HG02798 (cell line): Measurements from ENCODE around the gene OPRL1.
"Not testable (repeated sequence)": the region's sequence is repeated elsewhere in the genome, so short reads cannot be mapped to it uniquely, and the experiment has no call there.

Experiments used
- ATAC-seq: cut with Tn5 transposase; IDR thresholded peaks from one replicate; pipeline ENCODE4 v1.9.1; 2021; ENCODE audit warnings: mild to moderate bottlenecking; ENCODE audit not compliant: unreplicated experiment, poor library complexity

Gene OPRL1

DNA sequence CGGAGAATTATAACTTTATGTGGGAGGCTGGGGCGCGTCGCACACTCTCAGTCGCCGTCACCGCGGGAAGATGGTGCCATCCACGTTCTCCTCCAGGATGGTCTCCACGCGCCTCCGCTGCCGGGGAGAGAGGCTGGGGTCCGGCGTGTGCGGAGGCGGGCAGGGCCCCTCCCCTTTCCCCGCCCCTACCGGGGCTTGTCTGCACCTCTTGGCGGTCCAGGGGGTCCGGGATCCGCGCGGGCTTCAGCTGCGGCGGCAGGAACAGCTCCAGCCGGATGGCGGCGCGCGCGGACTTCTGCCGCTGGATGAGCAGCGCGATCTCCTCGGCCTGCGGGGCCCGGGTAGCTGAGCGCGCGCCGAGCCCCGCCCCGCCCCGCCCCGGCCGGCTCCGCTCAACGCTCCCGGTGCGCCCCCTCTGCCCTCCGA lies 3.5 kb downstream of the OPRL1 start:
- ATAC-seq = no peak

- no peak for ATAC-seq
Observed at GRCh38 chr20:64083804-64084684, 4.2 kb downstream of the OPRL1 start, which contains the start of gene LKAAEAR1. LKAAEAR1 (minus strand) TSS chr20:64084398; CDS start chr20:64084219, 179 bp downstream.

- ATAC-seq = no peak
Observed at GRCh38 chr20:64084685-64085152, 4.8 kb downstream of the OPRL1 start.

DNA sequence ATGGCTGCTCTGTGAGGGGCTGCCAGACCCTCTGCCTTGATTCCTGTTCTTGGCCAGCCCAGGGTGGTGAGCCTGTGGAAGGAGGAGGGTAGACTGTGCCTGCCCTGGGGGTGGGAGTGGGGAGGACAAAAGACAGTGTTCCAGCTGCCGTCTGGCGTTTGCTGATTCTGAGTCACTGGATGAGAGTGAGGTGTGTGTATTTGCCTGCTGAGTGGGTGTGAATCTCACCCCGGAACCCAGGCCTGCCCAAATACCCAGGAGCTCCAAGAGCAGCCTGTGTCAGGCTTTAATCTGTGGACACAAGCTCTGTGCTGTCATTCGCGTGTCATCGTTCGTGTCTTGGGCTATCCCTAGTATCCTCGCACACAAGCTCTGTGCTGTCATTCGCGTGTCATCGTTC lies 6.9 kb downstream of the OPRL1 start:
- no peak for ATAC-seq

DNA sequence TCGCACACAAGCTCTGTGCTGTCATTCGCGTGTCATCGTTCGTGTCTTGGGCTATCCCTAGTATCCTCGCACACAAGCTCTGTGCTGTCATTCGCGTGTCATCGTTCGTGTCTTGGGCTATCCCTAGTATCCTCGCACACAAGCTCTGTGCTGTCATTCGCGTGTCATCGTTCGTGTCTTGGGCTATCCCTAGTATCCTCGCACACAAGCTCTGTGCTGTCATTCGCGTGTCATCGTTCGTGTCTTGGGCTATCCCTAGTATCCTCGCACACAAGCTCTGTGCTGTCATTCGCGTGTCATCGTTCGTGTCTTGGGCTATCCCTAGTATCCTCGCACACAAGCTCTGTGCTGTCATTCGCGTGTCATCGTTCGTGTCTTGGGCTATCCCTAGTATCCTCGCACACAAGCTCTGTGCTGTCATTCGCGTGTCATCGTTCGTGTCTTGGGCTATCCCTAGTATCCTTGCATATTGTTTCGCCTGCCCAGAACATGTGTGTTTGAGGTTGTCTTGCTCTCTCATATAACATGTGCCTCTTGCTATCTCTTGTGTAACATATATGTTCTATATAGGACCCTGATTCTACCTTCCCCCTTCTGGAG lies 7.4 kb downstream of the OPRL1 start:
- not testable (repeated sequence) for ATAC-seq

DNA sequence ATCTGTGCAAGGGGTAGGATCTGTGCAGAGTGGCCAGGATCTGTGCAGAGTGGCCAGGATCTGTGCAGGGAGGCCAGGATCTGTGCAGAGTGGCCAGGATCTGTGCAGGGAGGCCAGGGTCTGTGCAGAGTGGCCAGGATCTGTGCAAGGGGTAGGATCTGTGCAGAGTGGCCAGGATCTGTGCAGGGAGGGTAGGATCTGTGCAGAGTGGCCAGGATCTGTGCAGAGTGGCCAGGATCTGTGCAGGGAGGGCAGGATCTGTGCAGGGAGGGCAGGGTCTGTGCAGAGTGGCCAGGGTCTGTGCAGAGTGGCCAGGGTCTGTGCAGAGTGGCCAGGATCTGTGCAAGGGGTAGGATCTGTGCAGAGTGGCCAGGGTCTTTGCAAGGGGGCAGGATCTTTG lies 8.7 kb downstream of the OPRL1 start:
- ATAC-seq = not testable (repeated sequence)

DNA sequence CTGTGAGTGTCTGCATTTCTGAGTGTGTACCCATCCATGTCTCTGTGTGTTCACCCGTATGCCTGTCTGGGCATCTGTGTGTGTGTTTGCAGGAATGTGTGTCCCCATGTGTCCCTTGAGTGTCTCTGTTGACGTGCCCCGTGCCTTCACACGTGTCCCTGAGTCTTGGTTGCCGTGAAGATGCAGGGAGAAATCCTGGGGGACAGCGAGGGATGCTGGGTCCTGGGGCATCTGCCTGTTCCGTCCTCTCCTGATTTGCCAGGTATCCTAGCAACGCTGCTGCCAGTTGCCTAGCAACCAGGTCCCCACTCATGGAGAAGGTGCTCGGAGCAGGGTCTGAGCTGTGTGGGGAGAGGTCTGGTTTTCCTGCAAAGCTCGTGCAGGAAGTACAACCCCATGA lies 10.3 kb downstream of the OPRL1 start:
- ATAC-seq = no peak

DNA sequence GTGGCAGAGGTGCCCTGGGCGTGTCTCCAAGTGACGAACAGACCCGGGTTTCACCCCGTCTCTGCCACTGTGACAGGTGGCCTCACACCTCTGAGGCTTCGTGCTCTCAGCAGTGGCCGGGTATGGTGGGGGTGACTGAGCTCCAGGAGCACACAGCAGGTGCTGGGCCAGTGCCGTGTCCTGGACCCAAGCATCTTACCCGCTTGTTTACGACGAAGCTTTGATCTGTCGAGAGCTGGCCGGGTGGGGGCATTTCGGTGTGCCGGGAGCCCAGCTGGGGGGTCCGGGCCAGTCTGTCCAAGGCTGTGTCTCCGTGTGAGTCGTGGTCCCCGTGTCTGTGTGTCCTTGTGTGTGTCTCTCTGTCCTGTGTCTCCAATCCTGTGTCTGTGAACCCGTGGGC lies 11.5 kb downstream of the OPRL1 start:
- ATAC-seq = no peak

GRCh38 chr20:64091770-64092169 lies 11.9 kb downstream of the OPRL1 start:
- ATAC-seq = no peak

GRCh38 chr20:64092258-64093012 lies 12.6 kb downstream of the OPRL1 start:
- ATAC-seq = no peak

DNA sequence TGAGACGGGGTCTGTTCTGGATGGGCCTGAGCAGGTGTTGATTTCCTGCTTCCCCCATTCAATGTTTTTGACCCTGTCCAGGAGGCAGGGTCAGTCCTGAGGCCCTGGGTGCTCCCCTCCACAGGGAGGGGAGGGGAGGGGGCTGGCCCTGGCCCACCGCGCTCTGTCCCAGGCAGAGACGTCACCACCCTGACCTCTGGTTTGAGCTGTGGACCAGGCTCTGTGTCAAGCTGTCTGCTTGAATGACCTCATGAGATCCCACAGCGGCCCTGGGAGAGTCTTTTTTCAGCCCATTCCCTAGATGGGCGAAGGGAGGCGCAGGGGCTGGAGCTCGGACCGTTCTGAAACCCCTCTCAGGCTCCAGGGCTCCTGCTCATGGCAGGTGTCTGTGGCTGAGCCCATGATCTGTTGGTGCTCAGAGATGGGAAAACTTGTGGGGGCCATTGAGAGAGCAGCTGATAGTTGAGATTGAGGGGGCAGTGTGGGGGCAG lies 13.2 kb downstream of the OPRL1 start:
- ATAC-seq = no peak

DNA sequence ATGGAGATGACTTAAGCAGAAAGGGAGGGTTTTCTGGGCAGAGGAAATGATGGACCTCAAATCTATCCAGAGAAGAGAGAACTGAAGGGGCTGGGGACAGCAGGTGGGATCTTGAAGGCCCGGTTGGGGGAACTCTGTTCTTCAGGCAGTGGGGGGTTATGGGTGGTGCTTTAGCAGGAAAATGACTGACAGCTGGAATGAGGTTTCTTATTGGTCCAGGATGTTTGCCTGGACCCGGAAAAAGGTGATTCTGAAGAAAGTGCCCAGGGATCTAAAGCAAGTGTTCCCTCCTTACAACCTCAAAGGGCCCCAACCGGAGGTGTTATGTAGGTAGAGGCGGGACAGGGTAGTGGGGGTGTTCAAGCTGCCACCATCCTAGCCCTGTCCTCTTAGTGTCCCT lies 15.6 kb downstream of the OPRL1 start:
- no peak for ATAC-seq

DNA sequence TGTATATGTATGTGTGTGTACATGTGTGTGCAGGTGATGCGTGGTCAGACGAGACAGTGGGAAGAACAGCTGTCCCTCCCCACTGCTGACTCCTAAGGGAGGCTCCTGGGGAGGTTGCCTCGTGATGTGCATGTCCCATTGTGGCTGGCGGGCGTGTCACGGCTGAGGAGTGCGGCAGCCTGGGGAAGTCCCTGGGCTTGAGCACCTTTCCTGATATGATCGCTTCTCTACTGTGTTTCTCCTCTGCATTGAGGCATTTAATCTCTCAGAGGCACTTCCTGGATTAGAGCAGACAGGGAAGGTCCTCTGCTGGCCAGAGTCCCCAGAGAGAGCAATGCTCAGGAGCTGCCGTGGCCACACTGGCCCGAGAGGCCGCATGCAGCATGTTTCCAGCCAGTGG lies 16.0 kb downstream of the OPRL1 start:
- no peak for ATAC-seq

DNA sequence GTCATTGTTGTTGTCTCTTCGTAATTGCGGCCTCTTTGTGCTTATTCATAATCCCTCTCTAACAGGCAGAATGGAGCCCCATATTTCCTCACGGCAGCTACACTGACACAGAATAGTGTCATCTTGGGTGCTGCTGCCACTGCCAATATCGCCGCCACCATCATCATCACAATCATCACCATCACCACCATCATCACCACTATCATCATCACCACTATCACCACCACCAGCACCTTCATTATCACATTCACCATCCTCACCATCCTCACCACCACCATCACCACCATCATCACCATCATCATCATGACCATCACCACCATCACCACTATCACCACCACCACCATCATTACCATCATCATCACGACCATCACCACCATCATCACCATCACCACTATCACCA lies 16.7 kb downstream of the OPRL1 start:
- no peak for ATAC-seq

DNA sequence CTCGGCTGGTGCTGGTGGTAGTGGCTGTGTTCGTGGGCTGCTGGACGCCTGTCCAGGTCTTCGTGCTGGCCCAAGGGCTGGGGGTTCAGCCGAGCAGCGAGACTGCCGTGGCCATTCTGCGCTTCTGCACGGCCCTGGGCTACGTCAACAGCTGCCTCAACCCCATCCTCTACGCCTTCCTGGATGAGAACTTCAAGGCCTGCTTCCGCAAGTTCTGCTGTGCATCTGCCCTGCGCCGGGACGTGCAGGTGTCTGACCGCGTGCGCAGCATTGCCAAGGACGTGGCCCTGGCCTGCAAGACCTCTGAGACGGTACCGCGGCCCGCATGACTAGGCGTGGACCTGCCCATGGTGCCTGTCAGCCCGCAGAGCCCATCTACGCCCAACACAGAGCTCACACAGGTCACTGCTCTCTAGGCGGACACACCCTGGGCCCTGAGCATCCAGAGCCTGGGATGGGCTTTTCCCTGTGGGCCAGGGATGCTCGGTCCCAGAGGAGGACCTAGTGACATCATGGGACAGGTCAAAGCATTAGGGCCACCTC lies 18.7 kb downstream of the OPRL1 start:
- no peak for ATAC-seq

DNA sequence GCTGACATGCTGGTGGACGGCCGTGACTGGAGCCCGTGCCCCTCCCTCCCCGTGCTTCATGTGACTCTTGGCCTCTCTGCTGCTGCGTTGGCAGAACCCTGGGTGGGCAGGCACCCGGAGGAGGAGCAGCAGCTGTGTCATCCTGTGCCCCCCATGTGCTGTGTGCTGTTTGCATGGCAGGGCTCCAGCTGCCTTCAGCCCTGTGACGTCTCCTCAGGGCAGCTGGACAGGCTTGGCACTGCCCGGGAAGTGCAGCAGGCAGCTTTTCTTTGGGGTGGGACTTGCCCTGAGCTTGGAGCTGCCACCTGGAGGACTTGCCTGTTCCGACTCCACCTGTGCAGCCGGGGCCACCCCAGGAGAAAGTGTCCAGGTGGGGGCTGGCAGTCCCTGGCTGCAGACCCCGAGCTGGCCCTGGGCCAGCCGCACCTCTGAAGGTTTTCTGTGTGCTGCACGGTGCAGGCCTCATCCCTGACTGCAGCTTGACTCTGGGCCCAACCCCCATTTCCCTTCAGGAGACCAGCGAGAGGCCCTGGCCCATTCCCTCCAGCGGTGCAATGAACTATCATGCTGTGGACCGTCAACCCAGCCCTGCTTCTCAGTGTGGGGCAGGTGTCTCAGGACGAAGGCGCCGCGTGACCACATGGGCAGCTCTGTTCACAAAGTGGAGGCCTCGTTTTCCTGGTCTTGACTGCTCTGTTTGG lies 19.4 kb downstream of the OPRL1 start:
- ATAC-seq = no peak

- no peak for ATAC-seq
Observed at GRCh38 chr20:64099880-64100565, 20.1 kb downstream of the OPRL1 start.

DNA sequence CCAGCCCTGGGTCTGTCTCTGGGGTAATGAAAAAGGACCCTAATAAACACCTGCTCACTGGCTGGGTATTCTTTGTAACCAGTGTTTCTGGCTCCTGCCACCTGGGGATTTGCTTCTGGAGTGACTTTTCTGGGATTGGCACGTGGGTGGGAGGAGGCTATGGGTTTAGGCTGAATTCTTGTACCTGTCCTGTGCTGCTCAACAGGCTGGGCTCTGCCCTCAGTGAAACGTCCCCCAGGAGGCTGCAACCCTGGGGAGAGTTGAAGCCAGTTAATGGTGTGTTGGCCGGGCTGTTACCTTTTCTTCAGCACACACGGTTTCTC lies 20.6 kb downstream of the OPRL1 start:
- ATAC-seq = no peak

- ATAC-seq = no peak
Observed at GRCh38 chr20:64100946-64101688, 21.2 kb downstream of the OPRL1 start.
